ENCODE measurements around the gene DAG1.

Gene DAG1

DNA sequence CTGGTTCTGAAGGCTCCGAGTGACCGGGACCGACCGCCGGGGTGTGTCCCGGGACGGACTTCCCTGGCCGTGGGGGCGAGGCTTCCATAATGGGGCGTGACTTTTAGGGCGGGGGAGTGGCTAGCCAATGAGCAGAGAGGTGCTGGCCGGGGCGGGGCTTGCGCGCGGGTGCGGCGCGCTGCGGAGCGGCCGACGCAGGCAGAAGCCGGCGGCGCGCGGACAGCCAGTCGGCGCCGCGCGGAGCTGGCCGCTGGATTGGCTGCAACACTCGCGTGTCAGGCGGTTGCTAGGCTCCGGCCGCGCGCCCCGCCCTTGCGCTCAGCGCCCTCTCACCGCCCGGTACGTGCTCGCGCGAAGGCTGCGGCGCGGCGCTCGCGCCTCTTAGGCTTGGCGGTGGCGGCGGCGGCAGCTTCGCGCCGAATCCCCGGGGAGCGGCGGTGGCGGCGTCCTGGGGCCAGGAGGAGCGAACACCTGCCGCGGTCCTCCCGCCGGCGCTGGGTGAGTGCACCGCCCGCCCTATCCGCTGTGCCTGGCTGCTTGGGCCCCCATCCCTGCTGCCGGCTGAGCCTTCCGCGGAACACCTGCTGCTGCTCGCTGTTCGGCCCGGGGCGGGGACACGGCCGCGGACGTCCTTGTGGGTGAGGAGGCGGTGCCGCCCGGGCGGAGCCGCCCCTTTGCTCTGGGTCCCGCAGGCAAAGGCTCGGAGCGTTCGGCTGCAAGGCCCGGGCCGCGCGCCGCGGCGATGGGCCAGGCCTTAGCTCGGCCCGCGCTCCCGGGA is at the start of gene DAG1:
DAG1 (plus strand) TSS at position 332 of the 778 bp plus-strand sequence. CDS start 40,268 bp downstream, outside the sequence.
- peak within 1 kb of the TSS; percentile 69 for H3K4me3 ChIP-seq (ENCODE audit: low read depth, low read length)

DNA sequence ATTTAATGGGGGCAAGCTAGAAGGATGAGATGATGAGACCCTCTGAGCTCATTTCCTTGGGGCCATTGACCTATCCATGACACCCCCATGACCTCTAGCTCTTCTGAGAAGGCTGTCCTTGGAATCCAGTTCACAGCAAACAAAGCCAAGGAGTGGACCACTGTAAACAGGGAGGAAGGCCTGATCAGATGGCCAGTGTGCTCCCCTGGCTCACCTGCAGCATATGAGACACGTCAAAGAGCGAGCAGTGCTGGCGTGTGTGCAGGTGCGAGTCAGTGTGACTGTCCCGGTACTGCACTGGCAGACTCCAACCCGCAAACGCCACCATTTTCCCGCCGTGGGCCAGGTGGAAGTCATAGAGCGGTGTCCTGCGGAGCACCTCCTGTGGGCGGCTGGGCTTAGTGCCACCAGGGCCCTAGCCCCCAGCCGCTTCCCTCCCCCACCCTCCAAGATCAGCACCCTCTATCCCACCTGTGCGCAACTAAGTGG is 48.1 kb upstream of the DAG1 start:
- peak overlapping the region; percentile 87 for H3K4me3 ChIP-seq (ENCODE audit: low read depth, low read length)

DNA sequence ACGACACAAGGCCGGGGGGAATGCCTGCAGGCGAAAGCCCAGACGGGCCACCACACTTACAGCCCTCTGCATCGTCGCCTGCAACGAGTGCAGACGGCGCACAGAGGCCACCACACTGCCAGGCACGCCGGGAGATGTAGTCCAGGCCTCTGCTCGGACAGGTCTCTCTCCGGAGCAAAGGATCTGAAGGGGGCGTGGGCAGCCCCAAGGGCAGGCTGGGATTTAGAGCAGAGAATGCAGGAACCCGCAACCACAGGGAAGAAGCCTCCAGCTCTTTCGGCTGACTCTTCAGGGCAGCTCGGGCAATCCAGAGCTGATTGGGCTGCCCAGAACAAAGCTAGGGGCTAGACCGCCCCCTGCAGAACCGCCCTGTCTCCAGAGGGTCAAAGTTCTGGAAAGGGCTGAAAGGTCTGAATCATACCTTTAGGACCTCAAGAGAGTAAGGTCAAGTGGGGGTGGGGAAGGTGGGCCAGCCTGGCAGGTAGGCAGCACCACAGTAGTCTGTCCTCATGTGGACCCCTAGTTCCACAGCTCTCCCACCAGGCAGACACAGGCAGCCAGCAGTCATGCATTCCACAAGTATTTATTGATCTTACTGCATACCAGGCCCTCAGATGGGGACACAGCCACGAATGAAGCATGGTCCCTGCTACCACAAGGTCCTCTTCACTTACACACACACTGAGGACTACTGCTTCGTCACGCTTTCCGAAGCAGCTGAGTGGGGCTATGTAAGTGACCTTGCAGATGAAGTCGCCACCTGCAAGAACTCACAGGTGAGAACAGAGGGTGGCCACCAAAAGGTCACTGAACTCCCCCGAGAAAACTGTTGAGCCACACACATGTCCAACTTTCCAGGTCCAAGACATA is 47.5 kb upstream of the DAG1 start, which contains the start of gene AMT:
AMT (minus strand) TSS at position 95 of the 870 bp plus-strand sequence; CDS start at position 72, 23 bp downstream.
- H3K4me3 ChIP-seq (ENCODE audit: low read depth, low read length) = peak within 1 kb of the TSS; percentile 87

DNA sequence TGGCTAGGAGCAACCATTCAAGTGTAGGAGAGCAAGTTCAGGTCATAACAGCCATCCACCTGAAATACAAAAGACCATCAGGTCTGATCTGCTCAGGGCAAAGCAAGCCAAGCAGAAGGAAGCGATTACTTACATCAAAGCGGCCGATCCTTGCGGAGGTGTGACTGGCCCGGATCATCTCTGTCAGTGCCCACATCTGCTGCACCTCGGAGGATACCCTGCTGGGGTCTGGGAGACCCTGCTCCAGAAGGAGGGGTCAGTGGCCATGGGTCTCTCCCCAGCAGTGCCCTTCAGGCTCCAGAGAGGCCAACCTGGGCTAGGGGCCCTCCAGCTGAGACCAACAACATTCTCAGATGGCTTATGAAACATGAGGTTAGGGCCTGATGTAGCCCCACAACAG is 45.3 kb upstream of the DAG1 start:
- H3K4me3 ChIP-seq (ENCODE audit: low read depth, low read length) = no peak overlapping the region

DNA sequence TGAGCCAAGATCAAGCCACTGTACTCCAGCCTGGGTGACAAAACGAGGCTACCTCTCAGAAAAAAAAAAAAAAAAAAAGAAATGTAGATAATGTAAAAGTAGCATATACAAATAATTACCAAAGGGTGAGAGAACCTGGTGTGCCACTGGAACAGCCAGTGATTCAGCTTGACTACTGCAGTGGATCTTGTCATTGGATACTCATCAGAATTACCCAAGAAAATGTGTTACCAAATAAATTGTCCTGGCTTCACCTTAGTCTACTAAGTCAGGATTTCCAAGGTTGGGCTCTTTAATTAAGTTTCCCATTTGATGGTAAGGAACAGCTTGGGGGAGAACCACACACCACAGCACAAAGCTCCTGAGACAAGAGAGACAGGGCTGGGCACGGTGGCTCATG is 42.5 kb upstream of the DAG1 start:
- H3K4me3 ChIP-seq (ENCODE audit: low read depth, low read length) = no peak overlapping the region

- H3K4me3 ChIP-seq (ENCODE audit: low read depth, low read length) = peak overlapping the region; percentile 81
Measured at GRCh38 chr3:49428752-49429080, 41.4 kb upstream of the DAG1 start.

DNA sequence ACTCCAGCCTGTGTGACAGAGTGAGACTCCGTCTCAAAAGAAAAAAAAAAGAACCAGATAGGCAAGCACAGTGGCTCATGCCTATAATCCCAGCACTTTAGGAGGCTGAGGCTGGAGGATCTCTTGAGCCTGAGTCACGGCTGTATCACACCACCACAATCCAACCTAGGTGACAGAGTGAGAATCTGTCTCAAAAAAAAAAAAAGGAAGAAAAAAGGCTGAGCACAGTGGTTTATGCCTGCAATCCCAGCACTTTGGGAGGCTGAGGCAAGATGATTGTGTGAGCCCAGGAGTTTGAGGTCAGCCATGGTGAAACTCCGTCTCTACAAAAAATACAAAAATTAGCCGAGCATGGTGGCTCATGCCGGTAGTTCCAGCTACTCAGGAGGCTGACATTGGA is 35.3 kb upstream of the DAG1 start:
- H3K4me3 ChIP-seq (ENCODE audit: low read depth, low read length) = no peak overlapping the region

DNA sequence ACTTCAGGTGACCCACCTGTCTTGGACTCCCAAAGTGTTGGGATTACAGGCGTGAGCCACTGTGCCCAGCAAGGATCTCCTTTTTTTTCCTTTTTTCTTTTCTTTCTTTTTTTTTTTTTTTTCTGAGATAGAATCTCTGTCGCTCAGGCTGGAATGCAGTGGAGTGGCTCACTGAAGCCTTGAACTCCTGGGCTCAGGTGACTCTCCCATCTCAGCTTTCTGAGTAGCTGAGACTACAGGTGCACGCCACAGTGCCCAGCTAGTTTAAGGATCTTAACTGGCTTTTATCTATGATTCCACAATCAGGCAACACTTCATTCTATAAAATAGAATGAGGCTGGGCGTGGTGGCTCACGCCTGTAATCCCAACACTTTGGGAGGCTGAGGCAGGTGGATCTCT is 24.7 kb upstream of the DAG1 start:
- no peak overlapping the region for H3K4me3 ChIP-seq (ENCODE audit: low read depth, low read length)

DNA sequence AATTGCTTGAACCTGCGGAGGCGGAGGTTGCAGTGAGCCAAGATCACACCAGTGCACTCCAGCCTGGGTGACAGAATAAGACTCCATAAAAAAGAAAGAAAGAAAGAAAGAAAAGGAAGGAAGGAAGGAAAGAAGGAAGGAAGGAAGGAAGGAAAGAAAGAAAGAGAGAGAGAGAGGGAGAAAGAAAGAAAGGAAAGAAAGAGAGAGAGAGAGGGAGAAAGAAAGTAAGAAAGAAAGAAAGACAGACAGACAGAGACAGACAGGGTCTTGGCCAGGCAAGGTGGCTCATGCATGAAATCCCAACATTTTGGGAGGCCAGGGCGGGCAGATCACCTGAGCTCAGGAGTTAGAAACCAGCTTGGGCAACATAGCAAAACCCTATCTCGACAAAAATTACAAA is 16.4 kb upstream of the DAG1 start:
- no peak overlapping the region for H3K4me3 ChIP-seq (ENCODE audit: low read depth, low read length)

GRCh38 chr3:49454458-49454857 is 15.6 kb upstream of the DAG1 start:
- no peak overlapping the region for H3K4me3 ChIP-seq (ENCODE audit: low read depth, low read length)

DNA sequence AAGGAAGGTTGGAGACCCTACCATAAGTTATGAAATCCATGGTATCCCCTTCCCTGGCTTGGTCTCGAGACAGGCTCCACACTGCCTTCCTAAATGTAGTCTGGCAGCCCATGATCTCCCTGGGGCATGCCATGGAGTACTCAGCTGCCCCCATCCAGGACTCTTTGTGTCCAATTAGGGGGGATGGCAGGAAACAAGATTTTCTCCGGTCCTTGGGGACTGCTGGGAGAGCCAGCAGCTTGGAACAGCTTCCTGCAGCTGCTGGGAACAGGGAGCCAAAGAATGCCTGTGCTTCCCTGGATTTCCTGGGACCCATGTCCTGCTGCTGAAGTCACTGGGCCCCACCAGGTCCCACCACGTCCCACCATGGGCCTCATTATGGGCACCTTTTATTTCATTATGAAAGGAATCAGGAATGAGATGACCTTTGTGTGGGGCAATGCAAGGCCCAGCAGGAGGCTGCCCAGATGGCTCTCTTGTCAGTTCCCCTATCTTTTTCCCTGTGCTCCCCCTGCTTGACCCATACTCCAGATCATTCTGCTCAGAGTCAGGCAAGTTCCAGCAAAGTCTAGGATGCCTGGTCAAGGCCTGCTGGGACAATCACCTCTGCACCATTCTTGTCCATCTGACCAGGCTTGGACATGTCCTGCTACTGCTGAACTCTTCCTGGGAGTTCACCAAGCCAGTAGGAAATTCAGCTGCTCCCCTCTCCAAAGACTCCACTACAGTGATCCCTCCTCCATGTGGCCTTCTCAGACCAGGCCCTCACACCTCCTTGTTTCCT is 15.0 kb upstream of the DAG1 start:
- no peak overlapping the region for H3K4me3 ChIP-seq (ENCODE audit: low read depth, low read length)

DNA sequence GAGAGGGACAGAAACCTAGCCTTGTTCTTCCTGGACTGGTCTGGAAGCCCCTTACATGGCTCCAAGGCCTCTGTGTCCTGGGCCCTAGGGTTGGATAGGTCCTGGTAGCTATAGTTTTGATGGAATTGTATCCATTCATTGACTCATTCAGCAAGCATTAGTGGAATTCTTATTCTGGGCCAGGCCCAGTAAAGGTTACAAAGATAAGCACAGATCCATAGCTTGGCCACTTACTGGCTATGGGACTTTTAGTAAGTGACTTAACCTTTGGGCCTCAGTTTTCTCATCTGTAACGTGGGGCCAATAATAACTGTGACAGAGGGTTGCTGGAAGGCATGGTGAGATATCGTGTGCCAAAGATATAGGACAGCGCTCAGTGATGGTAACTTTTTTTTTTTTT is 13.6 kb upstream of the DAG1 start:
- H3K4me3 ChIP-seq (ENCODE audit: low read depth, low read length) = no peak overlapping the region

GRCh38 chr3:49460188-49460890 is 9.7 kb upstream of the DAG1 start:
- H3K4me3 ChIP-seq (ENCODE audit: low read depth, low read length) = no peak overlapping the region

DNA sequence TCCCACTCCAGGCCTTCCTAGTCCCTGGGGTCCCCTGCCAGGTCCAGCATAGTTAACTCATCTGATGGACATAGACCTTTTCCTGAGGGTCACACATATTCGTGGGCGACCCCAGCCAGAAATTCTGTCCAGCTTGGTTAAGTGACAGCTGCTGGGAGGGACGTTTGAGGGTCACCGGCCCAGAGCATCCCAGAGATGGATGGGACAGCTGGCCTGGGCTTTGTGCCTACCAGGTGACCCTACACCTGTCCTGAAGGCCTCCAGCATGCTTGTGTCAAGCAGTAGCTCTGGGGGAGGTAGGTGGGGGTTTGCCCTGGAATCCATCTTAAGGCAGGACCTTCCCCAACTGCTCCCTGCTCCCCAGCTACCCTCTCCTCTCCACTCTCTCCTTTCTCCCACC is 9.1 kb upstream of the DAG1 start:
- H3K4me3 ChIP-seq (ENCODE audit: low read depth, low read length) = no peak overlapping the region

- no peak overlapping the region for H3K4me3 ChIP-seq (ENCODE audit: low read depth, low read length)
Measured at GRCh38 chr3:49461443-49462171, 8.5 kb upstream of the DAG1 start.

- H3K4me3 ChIP-seq (ENCODE audit: low read depth, low read length) = no peak overlapping the region
Measured at GRCh38 chr3:49462222-49462621, 7.8 kb upstream of the DAG1 start.

DNA sequence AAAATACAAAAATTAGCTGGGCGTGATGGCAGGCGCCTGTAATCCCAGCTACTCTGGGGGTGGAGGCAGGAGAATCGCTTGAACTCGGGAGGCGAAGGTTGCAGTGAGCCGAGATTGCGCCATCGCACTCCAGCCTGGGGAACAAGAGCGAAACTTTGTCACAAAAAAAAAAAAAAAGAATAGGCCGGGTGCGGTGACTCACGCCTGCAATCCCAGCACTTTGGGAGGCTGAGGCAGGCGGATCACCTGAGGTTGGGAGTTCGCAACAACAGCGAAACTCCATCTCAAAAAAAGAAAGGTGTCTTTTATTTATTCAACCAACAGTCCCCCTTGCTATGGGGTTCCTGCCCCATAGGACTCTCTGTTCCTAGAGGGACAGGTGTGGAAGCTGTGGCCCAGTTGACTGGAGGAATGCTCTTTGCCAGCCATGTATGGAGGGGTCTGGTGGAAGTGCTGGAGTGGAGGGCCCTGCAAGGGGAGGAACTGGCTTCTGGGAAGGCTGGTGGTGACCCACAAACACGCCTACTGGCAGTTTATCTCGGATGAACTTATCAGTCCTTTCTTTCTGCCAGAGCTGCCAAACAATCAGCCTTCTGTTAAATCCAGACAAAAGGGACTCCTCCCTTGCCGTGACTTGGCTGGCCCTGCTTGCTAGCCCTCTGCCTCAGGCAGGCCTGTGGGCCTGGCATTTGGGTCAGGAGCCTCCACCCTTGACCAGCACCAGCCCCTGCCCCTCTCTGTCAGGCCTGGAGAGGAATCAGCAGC is 4.6 kb upstream of the DAG1 start:
- H3K4me3 ChIP-seq (ENCODE audit: low read depth, low read length) = no peak overlapping the region

- H3K4me3 ChIP-seq (ENCODE audit: low read depth, low read length) = no peak overlapping the region
Measured at GRCh38 chr3:49466085-49466484, 4.0 kb upstream of the DAG1 start.

Data from iPS-11a (cell line).